ENCODE measurements around the gene SOCS1. TPM values are rescaled to one million over a fixed set of nuclear protein-coding genes. Genes with fewer than 3 reads are reported as not detected.

The SOCS1 gene
- polyA plus RNA-seq, 1 of the 3 experiments (the other 2 are of a cell fraction) = 8.6 TPM

GRCh38 chr16:11298143-11298900 is 42.3 kb upstream of the SOCS1 start:
- ChIA-PET POLR2A (interaction anchor here (1.1 to 1.3 kb wide), 2 partner anchors 21 to 39 kb away, joined by 3 read pairs; no protein-coding TSS in a partner anchor), CTCF (interaction anchor here (0.7 to 2.8 kb wide), 14 partner anchors 11 to 348 kb away, joined by 3 to 23 read pairs (median 4); partner anchors contain the start of genes PRM2 and SOCS1)
- H3F3A ChIP-seq (replicated peaks; ENCODE audit: insufficient read depth) = peaks cover 3% of the 10 kb centered on the region
- no peaks in the 10 kb centered on the region for H4K20me1 ChIP-seq (ENCODE audit: insufficient read depth)
- no peaks in the 10 kb centered on the region for H3K27me3 ChIP-seq (ENCODE audit: insufficient read depth)
- no peaks in the 10 kb centered on the region for H3K9me3 ChIP-seq
- TF ChIP-seq TCF12 (IDR thresholded peaks at IDR 0.05) (no peak), EZH2phosphoT487 (IDR thresholded peaks at IDR 0.05; ENCODE audit: borderline replicate concordance, low read depth) (no peak), RXRA (IDR thresholded peaks at IDR 0.05; ENCODE audit: borderline replicate concordance, low read depth) (no peak), FOXM1 (IDR thresholded peaks at IDR 0.05; ENCODE audit: low read depth) (no peak), NFIC (IDR thresholded peaks at IDR 0.05; ENCODE audit: borderline replicate concordance) (no peak), RCOR1 (IDR thresholded peaks at IDR 0.05; ENCODE audit: low read length) (no peak), RFX5 (IDR thresholded peaks at IDR 0.05; ENCODE audit: low read length) (no peak), ELF1 (IDR thresholded peaks at IDR 0.05) (no peak), FOXJ3 (CRISPR knock-in tag; IDR thresholded peaks at IDR 0.05) (no peak), YY1 (IDR thresholded peaks at IDR 0.05; ENCODE audit: low read depth) (no peak), GATA2 (CRISPR knock-in tag; IDR thresholded peaks at IDR 0.05) (no peak), NRF1 (IDR thresholded peaks at IDR 0.05; ENCODE audit: low read depth, low read length) (no peak), IRF3 (IDR thresholded peaks at IDR 0.05; ENCODE audit: low read depth, low read length) (no peak), CTCF (IDR thresholded peaks at IDR 0.05) (no peak), TAF1 (IDR thresholded peaks at IDR 0.05; ENCODE audit: borderline replicate concordance, low read depth, low read length) (no peak), PBX3 (IDR thresholded peaks at IDR 0.05) (no peak), ZBTB33 (IDR thresholded peaks at IDR 0.05; ENCODE audit: borderline replicate concordance, low read depth) (no peak), CHD2 (IDR thresholded peaks at IDR 0.05; ENCODE audit: low read length, partially characterized antibody) (no peak), REST (IDR thresholded peaks at IDR 0.05; ENCODE audit: low read depth, low read length) (no peak), EP300 (IDR thresholded peaks at IDR 0.05; ENCODE audit: borderline replicate concordance in 1 of 2, low read depth in 1 of 2, low read length in 1 of 2) (no peak)
- H3K79me2 ChIP-seq (ENCODE audit: insufficient read depth) = no peaks in the 10 kb centered on the region
- H3K27ac ChIP-seq (ENCODE audit: low read depth in 2 of 2, low read length in 1 of 2) = peak overlapping the region in 1 of 2 experiments; percentile 86; a peak in 2 of 4 replicates
- H3K36me3 ChIP-seq (replicated peaks in 1 of 2; ENCODE audit: control insufficient read depth in 1 of 2, insufficient read depth in 2 of 2, low read length in 1 of 2) = no peaks in the 10 kb centered on the region
- 87% methylated on average over 5 of the region's 5 CpGs for WGBS (ENCODE audit: low lambda C conversion rate)
- peak overlapping the region; percentile 34; the same call in 1 of the 2 replicates for H3K4me2 ChIP-seq
- H3K4me3 ChIP-seq (ENCODE audit: low read depth in 2 of 2, low read length in 1 of 2) = no peak overlapping the region
- H3K4me1 ChIP-seq (ENCODE audit: control insufficient read depth in 1 of 2, insufficient read depth in 2 of 2, low read depth in 1 of 2, low read length in 1 of 2) = peaks cover 0 to 21% of the 10 kb centered on the region in 2 experiments; a peak in 2 of 4 replicates
- no peak overlapping the region for H2AFZ ChIP-seq (ENCODE audit: low read depth)
- H3K9me2 ChIP-seq = no peaks in the 10 kb centered on the region
- no peak for DNase-seq
- no peak overlapping the region for H3K9ac ChIP-seq
